ENCODE results near the gene ABCE1. TPM values are rescaled to one million over a fixed set of nuclear protein-coding genes. Genes with fewer than 3 reads are reported as not detected.

Gene ABCE1
- total and polyA plus RNA-seq, 10 of the 15 experiments (the other 5 are each of a cell fraction or from before 2014, with no cell fraction given): 75.9 to 172 (median 134) TPM

- TF ChIP-seq CBX5 (IDR thresholded peaks at IDR 0.05; ENCODE audit: low read depth) (no peak), ZNF274 (IDR thresholded peaks at IDR 0.05; ENCODE audit: insufficient read depth, insufficient read length) (no peak), TBL1XR1 (IDR thresholded peaks at IDR 0.05; ENCODE audit: low read depth, low read length) (no peak), KAT2A (conservative IDR thresholded peaks at IDR 0.05; ENCODE audit: control insufficient read depth, low read depth, low read length) (no peak), SIX5 (IDR thresholded peaks at IDR 0.05; ENCODE audit: low read depth, low read length, severe bottlenecking) (no peak), TARDBP (IDR thresholded peaks at IDR 0.05; ENCODE audit: borderline replicate concordance) (no peak), ZSCAN29 (IDR thresholded peaks at IDR 0.05) (no peak)
- TF ChIP-seq, protein P1, sequence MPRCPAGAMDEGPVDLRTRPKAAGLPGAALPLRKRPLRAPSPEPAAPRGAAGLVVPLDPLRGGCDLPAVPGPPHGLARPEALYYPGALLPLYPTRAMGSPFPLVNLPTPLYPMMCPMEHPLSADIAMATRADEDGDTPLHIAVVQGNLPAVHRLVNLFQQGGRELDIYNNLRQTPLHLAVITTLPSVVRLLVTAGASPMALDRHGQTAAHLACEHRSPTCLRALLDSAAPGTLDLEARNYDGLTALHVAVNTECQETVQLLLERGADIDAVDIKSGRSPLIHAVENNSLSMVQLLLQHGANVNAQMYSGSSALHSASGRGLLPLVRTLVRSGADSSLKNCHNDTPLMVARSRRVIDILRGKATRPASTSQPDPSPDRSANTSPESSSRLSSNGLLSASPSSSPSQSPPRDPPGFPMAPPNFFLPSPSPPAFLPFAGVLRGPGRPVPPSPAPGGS (IDR thresholded peaks at IDR 0.05; ENCODE audit: borderline replicate concordance, insufficient read depth, low read depth, low read length, poor library complexity, severe bottlenecking): no peak
- TF ChIP-seq, protein P2, sequence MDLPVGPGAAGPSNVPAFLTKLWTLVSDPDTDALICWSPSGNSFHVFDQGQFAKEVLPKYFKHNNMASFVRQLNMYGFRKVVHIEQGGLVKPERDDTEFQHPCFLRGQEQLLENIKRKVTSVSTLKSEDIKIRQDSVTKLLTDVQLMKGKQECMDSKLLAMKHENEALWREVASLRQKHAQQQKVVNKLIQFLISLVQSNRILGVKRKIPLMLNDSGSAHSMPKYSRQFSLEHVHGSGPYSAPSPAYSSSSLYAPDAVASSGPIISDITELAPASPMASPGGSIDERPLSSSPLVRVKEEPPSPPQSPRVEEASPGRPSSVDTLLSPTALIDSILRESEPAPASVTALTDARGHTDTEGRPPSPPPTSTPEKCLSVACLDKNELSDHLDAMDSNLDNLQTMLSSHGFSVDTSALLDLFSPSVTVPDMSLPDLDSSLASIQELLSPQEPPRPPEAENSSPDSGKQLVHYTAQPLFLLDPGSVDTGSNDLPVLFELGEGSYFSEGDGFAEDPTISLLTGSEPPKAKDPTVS (IDR thresholded peaks at IDR 0.05; ENCODE audit: low read depth, low read length): no peak
Measured at GRCh38 chr4:145076469-145076855, 21.6 kb upstream of the ABCE1 start (continued).

DNA sequence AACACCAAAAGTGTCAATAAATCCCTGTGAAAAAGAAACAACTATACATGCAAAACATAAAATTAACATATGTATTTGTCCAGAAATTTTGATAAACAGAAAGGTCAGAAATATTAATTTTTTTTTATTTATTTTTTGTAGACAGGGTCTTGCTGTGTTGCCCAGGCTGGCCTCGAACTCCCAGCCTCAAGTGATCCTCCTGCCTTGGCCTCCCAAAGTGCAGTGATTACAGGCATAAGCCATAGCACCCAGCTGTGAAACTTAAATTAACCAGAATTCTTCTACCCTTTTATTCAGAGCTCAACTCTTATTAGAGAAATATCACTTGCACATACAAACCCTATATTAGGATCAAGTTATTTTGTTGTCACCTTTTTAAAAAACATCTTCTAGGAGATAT, 16.4 kb upstream of the ABCE1 start:
- 96% methylated on average over 1 of the region's 1 CpG for WGBS (ENCODE audit: insufficient coverage, insufficient replicate concordance, low lambda C conversion rate, missing lambda C conversion rate)
- intact Hi-C loops (cut with micrococcal nuclease; ENCODE audit: unreplicated experiment): no loop called here
- ChIA-PET SMC1A (ENCODE audit: uncharacterized antibody, unreplicated experiment) (interaction anchor here (0.6 to 1.0 kb wide), 2 partner anchors 20 to 21 kb away, joined by 3 read pairs; no protein-coding TSS in a partner anchor), CTCF (interaction anchor here (6.2 kb wide), 1 partner anchor 17 kb away, joined by 30 read pairs; the partner anchor contains the start of genes ABCE1 and ANAPC10), POLR2A (interaction anchor here (0.6 kb wide), 1 partner anchor 15 kb away, joined by 3 read pairs; no protein-coding TSS in a partner anchor), RAD21 (ENCODE audit: unreplicated experiment) (no interaction called here)
- no peak overlapping the region for H3K27ac ChIP-seq (ENCODE audit: control insufficient read depth, insufficient read depth)
- no peak overlapping the region for H3K4me2 ChIP-seq (ENCODE audit: control insufficient read depth, insufficient read depth)
- H3K4me1 ChIP-seq (ENCODE audit: control insufficient read depth, insufficient read depth, low read length): no peaks in the 10 kb centered on the region
- TF ChIP-seq, protein P3, sequence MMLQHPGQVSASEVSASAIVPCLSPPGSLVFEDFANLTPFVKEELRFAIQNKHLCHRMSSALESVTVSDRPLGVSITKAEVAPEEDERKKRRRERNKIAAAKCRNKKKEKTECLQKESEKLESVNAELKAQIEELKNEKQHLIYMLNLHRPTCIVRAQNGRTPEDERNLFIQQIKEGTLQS (IDR thresholded peaks at IDR 0.05; ENCODE audit: borderline replicate concordance, extremely low read depth, low read depth, low read length): no peak
- no peaks in the 10 kb centered on the region; the same call in 2 of the 3 replicates for H3K9me3 ChIP-seq (replicated peaks; ENCODE audit: control insufficient read depth, insufficient read depth, low read length)
- no peak overlapping the region for H3K9ac ChIP-seq (ENCODE audit: control insufficient read depth, insufficient read depth, low read length)
- no peak overlapping the region for H3K4me3 ChIP-seq
- no peaks in the 10 kb centered on the region for H4K20me1 ChIP-seq (ENCODE audit: control insufficient read depth, insufficient read depth)
- in situ Hi-C loops (cut with MboI): no loop called here
- no peak overlapping the region for H2AFZ ChIP-seq (ENCODE audit: control insufficient read depth, low read depth, low read length)
- DNase-seq (ENCODE audit: low read depth, low spot score): no peak
- H3K27me3 ChIP-seq (replicated peaks in 1 of 2; ENCODE audit: control insufficient read depth in 2 of 2, insufficient read depth in 2 of 2, low read length in 1 of 2): no peaks in the 10 kb centered on the region
- no TSS peak for BruUV-seq (replicated peaks)
- peaks cover 0 to 10% of the 10 kb centered on the region in 2 experiments; a peak in 2 of 4 replicates for H3K36me3 ChIP-seq (ENCODE audit: control insufficient read depth in 2 of 2, insufficient read depth in 2 of 2, low read length in 1 of 2)
- ATAC-seq: no peak
- FAIRE-seq: no peak
- peaks cover 1% of the 10 kb centered on the region for H3K79me2 ChIP-seq (ENCODE audit: control insufficient read depth, insufficient read depth, low read length)

Data from GM12878 (cell line).